GM12878 (cell line): ENCODE measurements around the gene TMEM250. TPM values are rescaled to one million over a fixed set of nuclear protein-coding genes. Genes with fewer than 3 reads are reported as not detected.

Experiments used
- ATAC-seq: fragments of 200-7000 bp; cut with Tn5 transposase; 3 replicates; pipeline ENCODE4 v1.9.1; 2020; ENCODE audit warnings: mild to moderate bottlenecking, moderate library complexity
- BruUV-seq: library from RNA; stranded (reverse); fragments of 400-500 nt; replicated peaks from 2 replicates; lab custom pipeline; 2021; lab: Mats Ljungman, UMichigan
- CTCF ChIA-PET: fragments of 300-600 bp; sonication (Branson Sonifier 250); formaldehyde crosslinking; extraction: SDS; loops from one replicate; lab custom pipeline; 2021; ENCODE audit warnings: inconsistent platforms; lab: Yijun Ruan, JAX
- POLR2A ChIA-PET: fragments of 350-600 bp; formaldehyde crosslinking; extraction: SDS; loops from one replicate; lab custom pipeline; 2021; ENCODE audit warnings: inconsistent platforms; lab: Charles Lee
- RAD21 ChIA-PET: fragments of 300-600 bp; sonication (Branson Sonifier 250); formaldehyde crosslinking; loops from one replicate; lab custom pipeline; 2023; ENCODE audit warnings: antibody characterized with exemption; ENCODE audit not compliant: unreplicated experiment; lab: Charles Lee
- SMC1A ChIA-PET: fragments of 300-600 bp; sonication (Branson Sonifier 250); formaldehyde crosslinking; loops from one replicate; lab custom pipeline; 2023; ENCODE audit not compliant: unreplicated experiment, uncharacterized antibody; lab: Charles Lee
- DNase-seq: peaks from one replicate; pipeline ENCODE4 v3.0.0-alpha.2; 2011; ENCODE audit warnings: low read depth, low spot score
- FAIRE-seq: peaks from 3 replicates; lab custom pipeline; 2011; peaks lifted over from hg19 to GRCh38; lab: Jason Lieb, UNC
- H2AFZ ChIP-seq: 2 replicates; pipeline ENCODE4 v1.6.0; 2011; ENCODE audit warnings: low read depth, low read length, control low read depth; ENCODE audit not compliant: control insufficient read depth
- H3K27ac ChIP-seq: 2 replicates; pipeline ENCODE4 v1.5.1; 2011; ENCODE audit warnings: control low read depth; ENCODE audit not compliant: control insufficient read depth, insufficient read depth
- H3K27me3 ChIP-seq, 2 experiments: replicated peaks in 1 of 2; 2 replicates each; pipeline versions ENCODE4 v1.6.0 to v1.6.1; 2011; ENCODE audit warnings: low read length in 1 of 2; ENCODE audit not compliant: control insufficient read depth in 2 of 2, insufficient read depth in 2 of 2
- H3K36me3 ChIP-seq, 2 experiments: 2 replicates each; pipeline ENCODE4 v1.5.1; 2011; ENCODE audit warnings: low read length in 1 of 2; ENCODE audit not compliant: control insufficient read depth in 2 of 2, insufficient read depth in 2 of 2
- H3K4me1 ChIP-seq: 2 replicates; pipeline ENCODE4 v1.6.1; 2011; ENCODE audit warnings: mild to moderate bottlenecking, low read length, moderate library complexity, mixed read lengths; ENCODE audit not compliant: control insufficient read depth, insufficient read depth
- H3K4me2 ChIP-seq: 2 replicates; pipeline ENCODE4 v1.6.0; 2011; ENCODE audit warnings: control low read depth; ENCODE audit not compliant: control insufficient read depth, insufficient read depth
- H3K4me3 ChIP-seq: fragments of 200-600 bp; sonication (generic); 2 replicates; pipeline ENCODE4 v1.5.1; 2016
- H3K79me2 ChIP-seq: 2 replicates; pipeline ENCODE4 v1.6.0; 2011; ENCODE audit warnings: low read length; ENCODE audit not compliant: control insufficient read depth, insufficient read depth
- H3K9ac ChIP-seq: 2 replicates; pipeline ENCODE4 v1.8.0; 2011; ENCODE audit warnings: low read length, control low read depth, mixed read lengths; ENCODE audit not compliant: control insufficient read depth, insufficient read depth
- H3K9me3 ChIP-seq: replicated peaks from 3 replicates; pipeline ENCODE4 v1.5.1; 2011; ENCODE audit warnings: mild to moderate bottlenecking, low read length; ENCODE audit not compliant: control insufficient read depth, insufficient read depth
- H4K20me1 ChIP-seq: 2 replicates; pipeline ENCODE4 v1.6.0; 2011; ENCODE audit not compliant: control insufficient read depth, insufficient read depth
- BACH1 ChIP-seq: fragments of 450-650 bp; IDR thresholded peaks from 2 replicates; pipeline ENCODE4 v1.6.1; 2017; ENCODE audit warnings: mild to moderate bottlenecking, borderline replicate concordance
- EP300 ChIP-seq, 2 experiments: fragments of 150-350 bp in 1 of 2; IDR thresholded peaks; 2 replicates each; pipeline ENCODE4 v1.6.1; 2011 to 2012; ENCODE audit warnings: low read depth in 2 of 2, low read length in 2 of 2, borderline replicate concordance in 1 of 2, improper control_type of control experiment in 1 of 2, inconsistent platforms in 1 of 2; ENCODE audit not compliant: control insufficient read depth in 1 of 2
- GABPA ChIP-seq: IDR thresholded peaks from 2 replicates; pipeline ENCODE4 v1.6.1; 2014; ENCODE audit warnings: antibody characterized with exemption, low read depth, mild to moderate bottlenecking, inconsistent platforms
- NFIC ChIP-seq: IDR thresholded peaks from 2 replicates; pipeline ENCODE4 v1.6.1; 2012; ENCODE audit warnings: low read depth, mild to moderate bottlenecking, inconsistent platforms, low read length, moderate library complexity
- SMAD1 ChIP-seq: fragments of 450-650 bp; IDR thresholded peaks from 2 replicates; pipeline ENCODE4 v1.6.1; 2018; ENCODE audit warnings: mild to moderate bottlenecking, low read depth; ENCODE audit not compliant: partially characterized antibody
- SPI1 ChIP-seq: IDR thresholded peaks from 2 replicates; pipeline ENCODE4 v1.6.1; 2011; ENCODE audit warnings: low read depth, mild to moderate bottlenecking, low read length, moderate library complexity, borderline replicate concordance; ENCODE audit not compliant: insufficient read depth
- STAT1 ChIP-seq: fragments of 450-650 bp; conservative IDR thresholded peaks from 2 replicates; pipeline ENCODE4 v1.6.1; 2014; ENCODE audit warnings: antibody characterized with exemption, mild to moderate bottlenecking
- WRNIP1 ChIP-seq: IDR thresholded peaks from 2 replicates; pipeline ENCODE4 v1.6.1; 2011; ENCODE audit warnings: low read depth, low read length, improper control_type of control experiment, borderline replicate concordance
- ZBTB40 ChIP-seq: fragments of 450-650 bp; IDR thresholded peaks from 2 replicates; pipeline ENCODE4 v1.6.1; 2016; ENCODE audit warnings: mild to moderate bottlenecking, moderate library complexity, borderline replicate concordance
- ZNF217 ChIP-seq: fragments of 450-650 bp; IDR thresholded peaks from 2 replicates; pipeline ENCODE4 v1.6.1; 2017; ENCODE audit warnings: antibody characterized with exemption, mild to moderate bottlenecking
- ZSCAN29 ChIP-seq: fragments of 450-650 bp; IDR thresholded peaks from 2 replicates; pipeline ENCODE4 v1.6.1; 2017; ENCODE audit warnings: mild to moderate bottlenecking, moderate library complexity
- ZZZ3 ChIP-seq: IDR thresholded peaks from 2 replicates; pipeline ENCODE4 v1.6.1; 2011; ENCODE audit warnings: low read depth; ENCODE audit not compliant: control insufficient read depth, insufficient read length
- WGBS: methylation state at CpG from one replicate; pipeline ENCODE4 v1.1.6; 2016; ENCODE audit warnings: low lambda C conversion rate; ENCODE audit not compliant: insufficient replicate concordance, insufficient coverage; ENCODE audit errors: missing lambda C conversion rate; 5-methylcytosine and 5-hydroxymethylcytosine counted together
- in situ Hi-C: fragments of 300-500 bp; cut with MboI; formaldehyde crosslinking; loops from 9 replicates; pipeline ENCODE4 v1.14.3; 2018; ENCODE audit warnings: mixed read lengths
- intact Hi-C: fragments of 100-400 bp; cut with micrococcal nuclease; formaldehyde crosslinking; loops from one replicate; pipeline ENCODE4 v1.14.2; 2022; ENCODE audit not compliant: unreplicated experiment
- polyA plus RNA-seq, 11 experiments: library from polyadenylated mRNA; depleted of rRNA in 4 of 11; unstranded in 6 of 11; stranded (reverse) in 5 of 11; fragments of >200 nt; fragmentation: Nextera tagmentation in 4 of 11; fragmentation: Illumina TruSeq in 1 of 11; extraction: Ambion mirVana in 4 of 11; extraction: Trizol in 1 of 11; gene quantifications; 1 replicate in 1 of 11; 2 replicates in 10 of 11; pipeline versions ENCODE4 v1.2.1 to v1.2.3, GENCODE V29; 2011 to 2016; ENCODE audit warnings: inconsistent platforms in 2 of 11, missing spikeins in 2 of 11, low read depth in 1 of 11
- total RNA-seq, 4 experiments: library from RNA; depleted of rRNA in 3 of 4; stranded (reverse); fragments of >200 nt in 3 of 4; fragmentation: Illumina TruSeq in 1 of 4; extraction: Trizol in 1 of 4; gene quantifications; 2 replicates each; pipeline versions ENCODE4 v1.2.1 to v1.2.3, GENCODE V29; 2013 to 2021
- TF ChIP-seq, protein P1 (sequence below): IDR thresholded peaks from 2 replicates; pipeline ENCODE4 v1.6.1; 2012; ENCODE audit warnings: mild to moderate bottlenecking, low read depth, low read length

The TMEM250 gene
- total and polyA plus RNA-seq, 10 of the 15 experiments (the other 5 are each of a cell fraction or from before 2014, with no cell fraction given), result 0.39 to 39.9 (median 8.5) TPM

DNA sequence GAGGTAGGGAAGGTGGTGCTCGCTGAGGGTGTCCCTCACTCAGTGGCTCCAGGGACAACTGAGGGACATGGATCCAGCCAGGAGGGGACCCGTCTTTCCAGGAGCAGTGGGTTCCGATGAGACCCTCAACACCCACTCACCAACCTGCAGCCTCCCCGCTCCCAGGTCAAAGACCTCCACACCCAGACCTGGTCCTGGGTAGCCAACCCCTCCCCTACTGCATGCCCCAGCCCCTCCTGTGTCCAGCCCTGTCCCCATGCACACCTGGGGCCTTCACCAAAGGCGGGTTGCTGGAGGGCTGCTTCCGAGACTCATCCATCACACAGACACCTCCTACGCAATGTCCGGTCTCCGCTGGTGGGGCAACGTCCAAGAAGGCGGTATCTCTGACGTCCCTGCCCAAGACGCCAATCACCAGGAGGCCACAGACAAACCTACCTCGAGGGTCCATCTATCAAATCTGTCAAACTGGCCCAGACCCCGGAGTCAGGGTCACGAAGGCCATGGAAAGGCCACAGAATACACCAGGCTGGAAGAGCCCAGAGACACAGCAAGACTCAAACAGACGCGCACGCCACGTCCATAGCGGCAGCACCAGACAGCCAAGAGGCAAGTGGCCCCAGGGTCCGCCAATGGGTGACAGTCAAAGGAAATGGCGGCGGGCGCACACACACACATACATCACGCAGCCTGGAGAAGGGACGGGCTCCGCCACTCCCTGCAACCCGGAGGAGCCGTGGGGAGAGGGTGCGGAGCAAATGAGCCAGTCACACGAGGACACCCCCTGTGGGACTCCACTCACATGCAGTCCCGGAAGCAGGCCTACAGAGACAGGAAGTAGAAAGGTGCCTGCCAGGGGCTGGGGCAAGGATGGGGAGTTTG lies 34.4 kb downstream of the TMEM250 start:
- Histone ChIP-seq H3K4me1 (peaks cover 6% of the 10 kb centered on the region), H3K4me3 (no peak overlapping the region), H3K4me2 (no peak overlapping the region), H2AFZ (no peak overlapping the region), H3K27me3 (no peaks in the 10 kb centered on the region), H3K79me2 (peaks cover under 1% of the 10 kb centered on the region; the same call in 1 of the 2 replicates), H3K9me3 (no peaks in the 10 kb centered on the region), H3K27ac (no peak overlapping the region), H4K20me1 (no peaks in the 10 kb centered on the region), H3K9ac (no peak overlapping the region), H3K36me3 (no peaks in the 10 kb centered on the region; a peak in 1 of 4 replicates)
- ChIA-PET SMC1A (no interaction called here), RAD21 (no interaction called here), CTCF (no interaction called here), POLR2A (interaction anchor here (0.7 kb wide), 1 partner anchor 1305 kb away, joined by 6 read pairs; no protein-coding TSS in a partner anchor)
- intact Hi-C loops (no loop called here), in situ Hi-C loops (no loop called here)
- WGBS, result 80% methylated on average over 33 of the region's 33 CpGs
- no peak for DNase-seq
- no TSS peak for BruUV-seq
- no peak for FAIRE-seq
- TF ChIP-seq SPI1 (no peak), ZZZ3 (no peak), SMAD1 (no peak), ZSCAN29 (no peak), WRNIP1 (no peak), GABPA (no peak), ZBTB40 (no peak), NFIC (no peak), BACH1 (no peak), ZNF217 (no peak), STAT1 (no peak), EP300 (IDR thresholded peaks at IDR 0.05; ENCODE audit: borderline replicate concordance in 1 of 2, control insufficient read depth in 1 of 2, low read depth in 2 of 2, low read length in 2 of 2) (no peak)
- TF ChIP-seq, protein P1, sequence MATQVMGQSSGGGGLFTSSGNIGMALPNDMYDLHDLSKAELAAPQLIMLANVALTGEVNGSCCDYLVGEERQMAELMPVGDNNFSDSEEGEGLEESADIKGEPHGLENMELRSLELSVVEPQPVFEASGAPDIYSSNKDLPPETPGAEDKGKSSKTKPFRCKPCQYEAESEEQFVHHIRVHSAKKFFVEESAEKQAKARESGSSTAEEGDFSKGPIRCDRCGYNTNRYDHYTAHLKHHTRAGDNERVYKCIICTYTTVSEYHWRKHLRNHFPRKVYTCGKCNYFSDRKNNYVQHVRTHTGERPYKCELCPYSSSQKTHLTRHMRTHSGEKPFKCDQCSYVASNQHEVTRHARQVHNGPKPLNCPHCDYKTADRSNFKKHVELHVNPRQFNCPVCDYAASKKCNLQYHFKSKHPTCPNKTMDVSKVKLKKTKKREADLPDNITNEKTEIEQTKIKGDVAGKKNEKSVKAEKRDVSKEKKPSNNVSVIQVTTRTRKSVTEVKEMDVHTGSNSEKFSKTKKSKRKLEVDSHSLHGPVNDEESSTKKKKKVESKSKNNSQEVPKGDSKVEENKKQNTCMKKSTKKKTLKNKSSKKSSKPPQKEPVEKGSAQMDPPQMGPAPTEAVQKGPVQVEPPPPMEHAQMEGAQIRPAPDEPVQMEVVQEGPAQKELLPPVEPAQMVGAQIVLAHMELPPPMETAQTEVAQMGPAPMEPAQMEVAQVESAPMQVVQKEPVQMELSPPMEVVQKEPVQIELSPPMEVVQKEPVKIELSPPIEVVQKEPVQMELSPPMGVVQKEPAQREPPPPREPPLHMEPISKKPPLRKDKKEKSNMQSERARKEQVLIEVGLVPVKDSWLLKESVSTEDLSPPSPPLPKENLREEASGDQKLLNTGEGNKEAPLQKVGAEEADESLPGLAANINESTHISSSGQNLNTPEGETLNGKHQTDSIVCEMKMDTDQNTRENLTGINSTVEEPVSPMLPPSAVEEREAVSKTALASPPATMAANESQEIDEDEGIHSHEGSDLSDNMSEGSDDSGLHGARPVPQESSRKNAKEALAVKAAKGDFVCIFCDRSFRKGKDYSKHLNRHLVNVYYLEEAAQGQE, result no peak
- no peak for ATAC-seq
